Measurements from ENCODE around the gene ADAMTSL3.

Gene ADAMTSL3

GRCh38 chr15:83764201-83764838, 110.4 kb downstream of the ADAMTSL3 start:
- TF ChIP-seq ZBTB7A (IDR thresholded peaks at IDR 0.05; ENCODE audit: low read depth) (no peak), YY1 (IDR thresholded peaks at IDR 0.05; ENCODE audit: low read depth) (no peak), REST (IDR thresholded peaks at IDR 0.05; ENCODE audit: low read depth) (no peak), CREB1 (IDR thresholded peaks at IDR 0.05; ENCODE audit: low read depth) (no peak), EGR1 (IDR thresholded peaks at IDR 0.05) (no peak), EP300 (IDR thresholded peaks at IDR 0.05; ENCODE audit: borderline replicate concordance) (no peak), TCF12 (IDR thresholded peaks at IDR 0.05; ENCODE audit: low read depth) (no peak), TEAD4 (IDR thresholded peaks at IDR 0.05) (no peak), USF1 (IDR thresholded peaks at IDR 0.05) (no peak), FOXM1 (IDR thresholded peaks at IDR 0.05; ENCODE audit: borderline replicate concordance, low read depth) (no peak), RAD21 (IDR thresholded peaks at IDR 0.05; ENCODE audit: low read depth) (no peak), NFIC (IDR thresholded peaks at IDR 0.05) (no peak), TAF1 (IDR thresholded peaks at IDR 0.05; ENCODE audit: low read depth) (no peak)
- TF ChIP-seq, protein P1, sequence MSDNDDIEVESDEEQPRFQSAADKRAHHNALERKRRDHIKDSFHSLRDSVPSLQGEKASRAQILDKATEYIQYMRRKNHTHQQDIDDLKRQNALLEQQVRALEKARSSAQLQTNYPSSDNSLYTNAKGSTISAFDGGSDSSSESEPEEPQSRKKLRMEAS (IDR thresholded peaks at IDR 0.05) = no peak

- TF ChIP-seq CREB1 (IDR thresholded peaks at IDR 0.05; ENCODE audit: low read depth) (no peak), EGR1 (IDR thresholded peaks at IDR 0.05) (no peak), TCF12 (IDR thresholded peaks at IDR 0.05; ENCODE audit: low read depth) (no peak), TEAD4 (IDR thresholded peaks at IDR 0.05) (no peak), REST (IDR thresholded peaks at IDR 0.05; ENCODE audit: low read depth) (no peak), RAD21 (IDR thresholded peaks at IDR 0.05; ENCODE audit: low read depth) (no peak), TAF1 (IDR thresholded peaks at IDR 0.05; ENCODE audit: low read depth) (no peak), YY1 (IDR thresholded peaks at IDR 0.05; ENCODE audit: low read depth) (no peak), CEBPB (IDR thresholded peaks at IDR 0.05) (no peak), USF1 (IDR thresholded peaks at IDR 0.05) (no peak), EP300 (IDR thresholded peaks at IDR 0.05; ENCODE audit: borderline replicate concordance) (no peak), FOXM1 (IDR thresholded peaks at IDR 0.05; ENCODE audit: borderline replicate concordance, low read depth) (no peak)
- TF ChIP-seq, protein P1 (IDR thresholded peaks at IDR 0.05) = no peak
Measured at GRCh38 chr15:83766339-83766738, 112.4 kb downstream of the ADAMTSL3 start.

DNA sequence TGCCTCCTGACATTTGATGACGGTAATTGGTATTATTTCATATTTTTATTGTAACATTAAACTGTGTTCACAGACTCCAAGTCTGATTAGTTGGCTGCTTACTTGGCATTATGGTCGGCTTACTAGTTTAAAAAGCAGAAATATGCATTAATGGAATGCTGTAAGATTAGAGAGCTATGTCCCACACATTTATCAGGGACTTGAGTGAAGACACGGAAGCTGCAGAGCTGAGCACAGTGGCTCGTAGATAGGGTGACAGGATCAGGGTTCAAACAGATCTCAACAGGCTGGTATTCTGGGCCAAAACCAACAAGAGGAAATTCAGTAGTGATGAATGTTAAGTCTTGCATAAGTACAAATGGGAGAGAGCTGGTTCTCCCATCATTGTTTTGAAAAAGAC, 113.8 kb downstream of the ADAMTSL3 start:
- TF ChIP-seq TAF1 (IDR thresholded peaks at IDR 0.05; ENCODE audit: low read depth) (no peak), ZBTB7A (IDR thresholded peaks at IDR 0.05; ENCODE audit: low read depth) (no peak), EGR1 (IDR thresholded peaks at IDR 0.05) (no peak), USF1 (IDR thresholded peaks at IDR 0.05) (no peak), REST (IDR thresholded peaks at IDR 0.05; ENCODE audit: low read depth) (no peak)
- TF ChIP-seq, protein P1 (IDR thresholded peaks at IDR 0.05) = no peak
